Testis (tissue), 2 donors: ENCODE measurements around the gene RGS12.

Experiments used
- CTCF ChIP-seq, 3 experiments: fragments of 450-650 bp in 2 of 3; fragments of 200-600 bp in 1 of 3; sonication (generic) in 1 of 3; IDR thresholded peaks; one replicate each; pipeline ENCODE4 v1.5.1; 2016 to 2019; ENCODE audit warnings: antibody characterized with exemption in 3 of 3, mild to moderate bottlenecking in 2 of 3, moderate library complexity in 1 of 3
- POLR2A ChIP-seq: fragments of 450-650 bp; IDR thresholded peaks from one replicate; pipeline ENCODE4 v1.6.1; 2017; ENCODE audit warnings: antibody characterized with exemption, mild to moderate bottlenecking, moderate library complexity

- TF ChIP-seq POLR2A, result no peak
- no peak for TF ChIP-seq CTCF (IDR thresholded peaks at IDR 0.05)
Measured at GRCh38 chr4:3247399-3248177, 45.2 kb upstream of the RGS12 start.
